A549 (cell line): ENCODE measurements around the gene RTEL1. TPM values are rescaled to one million over a fixed set of nuclear protein-coding genes. Genes with fewer than 3 reads are reported as not detected.

Source experiments
- ATAC-seq, 2 experiments: fragments of 200-7000 bp in 1 of 2; fragments of >200 bp in 1 of 2; cut with Nextera tagmentation in 1 of 2; cut with Tn5 transposase in 1 of 2; 3 replicates each; pipeline versions ENCODE4 v1.8.0 to v1.9.1; 2018 to 2020; ENCODE audit warnings: mild to moderate bottlenecking in 1 of 2, moderate library complexity in 1 of 2
- CTCF ChIA-PET: fragments of 300-600 bp; sonication (Branson Sonifier 250); formaldehyde crosslinking; extraction: SDS; loops from one replicate; lab custom pipeline; 2021; ENCODE audit warnings: antibody characterized with exemption, inconsistent platforms; lab: Yijun Ruan, JAX
- POLR2A ChIA-PET: fragments of 350-600 bp; formaldehyde crosslinking; extraction: SDS; loops from one replicate; lab custom pipeline; 2021; ENCODE audit warnings: antibody characterized with exemption, inconsistent platforms; lab: Yijun Ruan, JAX
- DNase-seq, 2 experiments: peaks; one replicate each; pipeline versions ENCODE4 v3.0.0 to v3.0.0-alpha.2; 2011 to 2016; ENCODE audit warnings: low read depth in 1 of 2, low spot score in 1 of 2
- FAIRE-seq: peaks from 2 replicates; lab custom pipeline; 2011; peaks lifted over from hg19 to GRCh38; lab: Jason Lieb, UNC
- H3K27ac ChIP-seq, 2 experiments: fragments of >200 bp; sonication (Bioruptor Twin); formaldehyde crosslinking; 3 replicates each; pipeline ENCODE4 v1.5.1; 2016 to 2017
- H3K4me1 ChIP-seq: fragments of >200 bp; sonication (Bioruptor Twin); formaldehyde crosslinking; 3 replicates; pipeline ENCODE4 v1.6.1; 2016
- H3K4me2 ChIP-seq: fragments of >200 bp; sonication (Bioruptor Twin); formaldehyde crosslinking; 3 replicates; pipeline ENCODE4 v1.6.1; 2016
- H3K4me3 ChIP-seq: fragments of >200 bp; sonication (Bioruptor Twin); formaldehyde crosslinking; 3 replicates; pipeline ENCODE4 v1.5.1; 2016
- H3K9me3 ChIP-seq: fragments of >200 bp; sonication (Bioruptor Twin); formaldehyde crosslinking; 3 replicates; pipeline ENCODE4 v1.6.1; 2016
- CHD2 ChIP-seq: fragments of 150-350 bp; IDR thresholded peaks from 2 replicates; pipeline ENCODE4 v1.6.1; 2014; ENCODE audit warnings: low read length; ENCODE audit not compliant: partially characterized antibody
- CHD4 ChIP-seq: fragments of 200-600 bp; sonication (generic); IDR thresholded peaks from 2 replicates; pipeline ENCODE4 v1.6.1; 2016; ENCODE audit warnings: antibody characterized with exemption, mild to moderate bottlenecking, borderline replicate concordance
- EHF ChIP-seq: fragments of 250-450 bp; sonication (Bioruptor Pico); IDR thresholded peaks from 2 replicates; pipeline ENCODE4 v1.5.0; 2020; ENCODE audit warnings: mild to moderate bottlenecking
- EP300 ChIP-seq, 2 experiments: fragments of >200 bp; sonication (Bioruptor Twin); formaldehyde crosslinking; IDR thresholded peaks; 2 replicates in 1 of 2; 3 replicates in 1 of 2; pipeline ENCODE4 v1.6.1; 2016 to 2017
- FOSB ChIP-seq: fragments of 250-450 bp; sonication (Bioruptor Pico); IDR thresholded peaks from 2 replicates; pipeline ENCODE4 v1.5.0; 2020; ENCODE audit warnings: mild to moderate bottlenecking, moderate library complexity
- FOSL2 ChIP-seq, 2 experiments: fragments of 450-650 bp in 1 of 2; fragments of >200 bp in 1 of 2; sonication (Bioruptor Twin) in 1 of 2; formaldehyde crosslinking; IDR thresholded peaks; 2 replicates each; pipeline versions ENCODE4 v1.5.0 to v1.6.1; 2016 to 2020; ENCODE audit warnings: mild to moderate bottlenecking in 1 of 2, moderate library complexity in 1 of 2
- FOXS1 ChIP-seq: fragments of 250-450 bp; sonication (Bioruptor Pico); IDR thresholded peaks from 2 replicates; pipeline ENCODE4 v1.5.0; 2020; ENCODE audit warnings: mild to moderate bottlenecking, moderate library complexity
- HEYL ChIP-seq: fragments of 250-450 bp; sonication (Bioruptor Pico); IDR thresholded peaks from 2 replicates; pipeline ENCODE4 v1.8.0; 2021; ENCODE audit warnings: mild to moderate bottlenecking, moderate library complexity
- HOXA7 ChIP-seq: fragments of 250-450 bp; sonication (Bioruptor Pico); IDR thresholded peaks from 2 replicates; pipeline ENCODE4 v1.5.0; 2020; ENCODE audit warnings: mild to moderate bottlenecking, moderate library complexity
- KDM1A ChIP-seq: fragments of 200-600 bp; sonication (generic); IDR thresholded peaks from 2 replicates; pipeline ENCODE4 v1.6.1; 2016; ENCODE audit warnings: low read depth, mild to moderate bottlenecking
- KDM5A ChIP-seq: fragments of 200-600 bp; sonication (generic); IDR thresholded peaks from 2 replicates; pipeline ENCODE4 v1.6.1; 2016; ENCODE audit warnings: antibody characterized with exemption, mild to moderate bottlenecking
- MAZ ChIP-seq: fragments of 150-350 bp; IDR thresholded peaks from 2 replicates; pipeline ENCODE4 v1.6.1; 2014; ENCODE audit warnings: antibody characterized with exemption, low read depth, low read length, borderline replicate concordance
- PHF8 ChIP-seq: fragments of 200-600 bp; sonication (generic); IDR thresholded peaks from 2 replicates; pipeline ENCODE4 v1.6.1; 2016; ENCODE audit warnings: low read depth, mild to moderate bottlenecking, antibody characterized with exemption, moderate library complexity, borderline replicate concordance
- POLR2A ChIP-seq: IDR thresholded peaks from 2 replicates; pipeline ENCODE4 v1.6.1; 2012; ENCODE audit warnings: mild to moderate bottlenecking, low read length
- POLR2AphosphoS2 ChIP-seq: conservative IDR thresholded peaks from 2 replicates; pipeline ENCODE4 v1.6.1; 2012; ENCODE audit warnings: low read length, improper control_type of control experiment, inconsistent platforms
- RARB ChIP-seq: fragments of 250-450 bp; sonication (Bioruptor Pico); IDR thresholded peaks from 2 replicates; pipeline ENCODE4 v1.8.0; 2021; ENCODE audit warnings: mild to moderate bottlenecking, moderate library complexity
- RCOR1 ChIP-seq: fragments of 150-350 bp; IDR thresholded peaks from 2 replicates; pipeline ENCODE4 v1.6.1; 2014; ENCODE audit warnings: antibody characterized with exemption, low read length, low read depth
- SMC3 ChIP-seq: fragments of >200 bp; sonication (Bioruptor Twin); formaldehyde crosslinking; IDR thresholded peaks from 3 replicates; pipeline ENCODE4 v1.6.1; 2018; ENCODE audit warnings: inconsistent platforms
- TP53 ChIP-seq: fragments of 250-450 bp; sonication (Bioruptor Pico); IDR thresholded peaks from 2 replicates; pipeline ENCODE4 v1.5.0; 2021; ENCODE audit warnings: mild to moderate bottlenecking, moderate library complexity
- ZC3H11A ChIP-seq: fragments of 450-650 bp; IDR thresholded peaks from 2 replicates; pipeline ENCODE4 v1.6.1; 2014; ENCODE audit warnings: antibody characterized with exemption, mild to moderate bottlenecking
- WGBS: methylation state at CpG from one replicate; pipeline ENCODE4 v1.1.6; 2017; ENCODE audit errors: missing lambda C conversion rate; 5-methylcytosine and 5-hydroxymethylcytosine counted together
- polyA plus RNA-seq, 4 experiments: library from polyadenylated mRNA; depleted of rRNA in 3 of 4; stranded (reverse); fragments of >200 nt; fragmentation: RNase III in 1 of 4; extraction: RNeasy Plus Mini Kit Qiagen cat#74134 plus additional on column Dnase treatment in 1 of 4; gene quantifications; 2 replicates in 3 of 4; 3 replicates in 1 of 4; pipeline ENCODE4 v1.2.3, GENCODE V29; 2011 to 2017
- TF ChIP-seq, protein P1 (sequence below): fragments of 450-650 bp; IDR thresholded peaks from 2 replicates; pipeline ENCODE4 v1.6.1; 2014; ENCODE audit warnings: antibody characterized with exemption
- TF ChIP-seq, protein P2 (sequence below): fragments of >200 bp; sonication (Bioruptor Twin); formaldehyde crosslinking; IDR thresholded peaks from 3 replicates; pipeline ENCODE4 v1.5.1; 2016
- TF ChIP-seq, protein P3 (sequence below): fragments of >200 bp; sonication (Bioruptor Twin); formaldehyde crosslinking; IDR thresholded peaks from 3 replicates; pipeline ENCODE4 v1.6.1; 2016
- TF ChIP-seq, protein P4 (sequence below): fragments of 150-350 bp; IDR thresholded peaks from 2 replicates; pipeline ENCODE4 v1.6.1; 2014; ENCODE audit warnings: low read depth, mild to moderate bottlenecking, low read length
- TF ChIP-seq, protein P5 (sequence below): fragments of >200 bp; sonication (Bioruptor Twin); formaldehyde crosslinking; IDR thresholded peaks from 2 replicates; pipeline ENCODE4 v1.6.1; 2016
- TF ChIP-seq, protein P6 (sequence below): IDR thresholded peaks from 2 replicates; pipeline ENCODE4 v1.6.1; 2012; ENCODE audit warnings: low read depth, borderline replicate concordance
- TF ChIP-seq, protein P7 (sequence below): IDR thresholded peaks from 2 replicates; pipeline ENCODE4 v1.6.1; 2012

The RTEL1 gene
- polyA plus RNA-seq, 2 of the 4 experiments (the other 2 are of a cell fraction): 11.3 to 12.6 TPM

DNA sequence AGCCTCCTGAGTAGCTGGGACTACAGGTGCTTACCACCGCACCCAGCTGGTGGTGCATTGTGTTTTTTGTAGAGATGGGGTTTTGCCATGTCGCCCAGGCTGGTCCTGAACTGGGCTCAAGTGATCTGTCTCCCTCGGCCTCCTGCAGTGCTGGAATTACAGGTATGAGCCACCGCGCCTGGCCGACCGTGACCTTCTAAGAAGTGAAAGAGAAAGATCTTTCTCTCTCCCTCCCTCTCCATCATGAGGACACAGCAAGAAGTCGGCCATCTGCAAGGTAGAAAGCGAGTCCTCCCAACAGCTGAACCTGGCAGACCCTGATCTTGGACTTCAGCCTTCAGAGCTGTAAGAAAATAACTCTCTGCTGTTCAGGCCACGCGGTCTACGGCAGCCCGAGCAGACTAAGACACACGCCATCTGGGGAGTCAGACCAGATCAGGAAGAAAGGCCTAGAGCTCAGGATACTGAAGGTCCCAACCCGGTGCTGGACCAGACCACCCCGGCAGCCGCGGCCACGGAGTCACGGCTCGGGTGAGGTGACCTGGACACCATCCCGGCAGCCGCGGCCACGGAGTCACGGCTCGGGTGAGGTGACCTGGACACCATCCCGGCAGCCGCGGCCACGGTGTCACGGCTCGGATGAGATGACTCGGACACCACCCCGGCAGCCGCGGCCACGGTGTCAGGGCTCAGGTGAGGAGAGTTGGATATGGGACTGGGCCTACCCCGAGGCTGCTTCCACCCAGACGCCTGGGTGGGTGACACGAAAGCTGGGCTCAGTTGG is 40.8 kb upstream of the RTEL1 start:
- no peak overlapping the region for H3K27ac ChIP-seq
- H3K9me3 ChIP-seq: no peaks in the 10 kb centered on the region
- no peak for TF ChIP-seq POLR2A
- ATAC-seq (0 out of 6 replicates have a peak, but pooled peaks of 1 of the 2 experiments have one; percentile 31), FAIRE-seq (no peak), DNase-seq (no peak)
- POLR2A ChIA-PET: no interaction called here
- CTCF ChIA-PET: interaction anchor here (0.7 to 5.1 kb wide), 6 partner anchors 12 to 357 kb away, joined by 3 to 22 read pairs (median 4); partner anchors contain the start of gene PTK6
- no peak overlapping the region for H3K4me2 ChIP-seq
- H3K4me1 ChIP-seq: no peaks in the 10 kb centered on the region
- WGBS: 92% methylated on average over 39 of the region's 41 CpGs
- no peak overlapping the region for H3K4me3 ChIP-seq

DNA sequence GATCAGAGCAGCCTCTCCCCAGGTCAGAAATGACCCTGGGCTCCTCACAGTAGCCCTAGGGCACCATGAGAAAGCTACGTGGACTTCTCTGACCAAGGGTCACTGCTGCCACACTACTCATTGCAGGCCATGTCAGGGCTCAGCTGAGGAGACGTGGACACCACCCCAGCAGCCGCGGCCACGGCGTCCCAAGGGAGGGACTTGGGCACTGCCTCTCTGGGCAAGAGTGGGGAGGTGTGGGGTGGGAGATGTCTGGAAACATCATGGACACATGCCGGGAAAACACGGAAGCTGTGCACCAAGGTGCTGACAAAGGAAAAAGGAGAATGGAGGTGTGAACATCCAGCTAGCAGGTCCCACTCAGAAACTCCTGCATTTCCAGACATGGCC is 40.2 kb upstream of the RTEL1 start:
- no peak for ATAC-seq
- ChIA-PET CTCF (interaction anchor here (1.0 to 5.1 kb wide), 4 partner anchors 14 to 357 kb away, joined by 3 to 22 read pairs (median 4); partner anchors contain the start of gene PTK6), POLR2A (no interaction called here)

DNA sequence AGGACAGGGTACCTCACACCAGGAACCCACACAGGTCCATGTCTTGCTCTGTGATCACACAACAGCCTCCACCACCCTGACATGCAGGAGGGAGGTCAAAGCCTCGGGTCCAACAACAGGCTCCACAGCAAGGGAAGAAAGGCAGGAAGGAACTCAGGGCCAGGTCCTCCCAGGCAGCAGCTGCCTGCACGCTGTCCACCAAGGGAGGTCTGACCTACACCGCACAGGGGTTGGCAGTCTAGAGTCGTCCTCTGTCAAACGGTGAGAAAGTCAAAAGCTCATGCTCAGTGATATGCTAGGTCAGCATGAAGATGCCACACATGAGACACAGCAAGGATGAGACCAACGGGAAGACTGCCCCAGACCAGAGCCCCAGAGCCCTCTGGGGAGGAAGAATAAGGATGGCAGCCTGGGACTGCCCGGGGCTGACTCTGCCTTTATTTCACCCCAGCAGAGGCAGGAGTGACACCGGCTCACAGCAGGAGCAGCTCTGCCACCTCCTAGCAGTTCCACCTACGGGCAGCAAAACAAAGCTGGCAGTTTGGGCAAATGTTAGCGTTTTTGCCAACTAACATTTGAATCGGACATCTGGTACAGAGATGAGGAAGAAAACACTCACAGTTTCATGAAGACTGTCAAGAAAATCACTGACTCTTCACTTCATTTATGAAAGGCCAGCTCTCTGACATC is 39.7 kb upstream of the RTEL1 start:
- Histone ChIP-seq H3K4me1 (no peaks in the 10 kb centered on the region), H3K9me3 (no peaks in the 10 kb centered on the region), H3K4me2 (no peak overlapping the region), H3K4me3 (no peak overlapping the region), H3K27ac (no peak overlapping the region)
- DNase-seq (no peak), ATAC-seq (peak in 1 of 2 experiments; percentile 19; a peak in 2 of 6 replicates), FAIRE-seq (no peak)
- POLR2A ChIA-PET: no interaction called here
- CTCF ChIA-PET: interaction anchor here (0.7 to 5.1 kb wide), 5 partner anchors 14 to 356 kb away, joined by 3 to 22 read pairs (median 4); partner anchors contain the start of gene PTK6
- 87% methylated on average over 10 of the region's 11 CpGs for WGBS
- TF ChIP-seq KDM1A: no peak
- no peak for TF ChIP-seq RARB (CRISPR knock-in tag)
- TF ChIP-seq POLR2AphosphoS2: no peak
- TF ChIP-seq HOXA7 (CRISPR knock-in tag): no peak
- TF ChIP-seq, protein P1, sequence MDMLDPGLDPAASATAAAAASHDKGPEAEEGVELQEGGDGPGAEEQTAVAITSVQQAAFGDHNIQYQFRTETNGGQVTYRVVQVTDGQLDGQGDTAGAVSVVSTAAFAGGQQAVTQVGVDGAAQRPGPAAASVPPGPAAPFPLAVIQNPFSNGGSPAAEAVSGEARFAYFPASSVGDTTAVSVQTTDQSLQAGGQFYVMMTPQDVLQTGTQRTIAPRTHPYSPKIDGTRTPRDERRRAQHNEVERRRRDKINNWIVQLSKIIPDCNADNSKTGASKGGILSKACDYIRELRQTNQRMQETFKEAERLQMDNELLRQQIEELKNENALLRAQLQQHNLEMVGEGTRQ: no peak
- no peak for TF ChIP-seq FOSL2 (IDR thresholded peaks at IDR 0.05)
- TF ChIP-seq FOSL2 (CRISPR knock-in tag; IDR thresholded peaks at IDR 0.05): no peak
- TF ChIP-seq, protein P2, sequence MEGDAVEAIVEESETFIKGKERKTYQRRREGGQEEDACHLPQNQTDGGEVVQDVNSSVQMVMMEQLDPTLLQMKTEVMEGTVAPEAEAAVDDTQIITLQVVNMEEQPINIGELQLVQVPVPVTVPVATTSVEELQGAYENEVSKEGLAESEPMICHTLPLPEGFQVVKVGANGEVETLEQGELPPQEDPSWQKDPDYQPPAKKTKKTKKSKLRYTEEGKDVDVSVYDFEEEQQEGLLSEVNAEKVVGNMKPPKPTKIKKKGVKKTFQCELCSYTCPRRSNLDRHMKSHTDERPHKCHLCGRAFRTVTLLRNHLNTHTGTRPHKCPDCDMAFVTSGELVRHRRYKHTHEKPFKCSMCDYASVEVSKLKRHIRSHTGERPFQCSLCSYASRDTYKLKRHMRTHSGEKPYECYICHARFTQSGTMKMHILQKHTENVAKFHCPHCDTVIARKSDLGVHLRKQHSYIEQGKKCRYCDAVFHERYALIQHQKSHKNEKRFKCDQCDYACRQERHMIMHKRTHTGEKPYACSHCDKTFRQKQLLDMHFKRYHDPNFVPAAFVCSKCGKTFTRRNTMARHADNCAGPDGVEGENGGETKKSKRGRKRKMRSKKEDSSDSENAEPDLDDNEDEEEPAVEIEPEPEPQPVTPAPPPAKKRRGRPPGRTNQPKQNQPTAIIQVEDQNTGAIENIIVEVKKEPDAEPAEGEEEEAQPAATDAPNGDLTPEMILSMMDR: no peak
- TF ChIP-seq, protein P3, sequence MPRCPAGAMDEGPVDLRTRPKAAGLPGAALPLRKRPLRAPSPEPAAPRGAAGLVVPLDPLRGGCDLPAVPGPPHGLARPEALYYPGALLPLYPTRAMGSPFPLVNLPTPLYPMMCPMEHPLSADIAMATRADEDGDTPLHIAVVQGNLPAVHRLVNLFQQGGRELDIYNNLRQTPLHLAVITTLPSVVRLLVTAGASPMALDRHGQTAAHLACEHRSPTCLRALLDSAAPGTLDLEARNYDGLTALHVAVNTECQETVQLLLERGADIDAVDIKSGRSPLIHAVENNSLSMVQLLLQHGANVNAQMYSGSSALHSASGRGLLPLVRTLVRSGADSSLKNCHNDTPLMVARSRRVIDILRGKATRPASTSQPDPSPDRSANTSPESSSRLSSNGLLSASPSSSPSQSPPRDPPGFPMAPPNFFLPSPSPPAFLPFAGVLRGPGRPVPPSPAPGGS: no peak
- no peak for TF ChIP-seq KDM5A
- no peak for TF ChIP-seq CHD2
- TF ChIP-seq PHF8: no peak

More for the DNA sequence above, 40.2 kb upstream of the RTEL1 start:
- 77% methylated on average over 8 of the region's 8 CpGs for WGBS
- no peak overlapping the region for H3K4me3 ChIP-seq
- FAIRE-seq: no peak
- no peak overlapping the region for H3K27ac ChIP-seq
- TF ChIP-seq ZC3H11A (no peak), POLR2A (no peak), EP300 (IDR thresholded peaks at IDR 0.05) (no peak), HEYL (no peak), EHF (CRISPR knock-in tag) (no peak), CHD2 (no peak), TP53 (CRISPR knock-in tag) (no peak), PHF8 (no peak), MAZ (no peak), SMC3 (no peak), RARB (CRISPR knock-in tag) (no peak), FOXS1 (CRISPR knock-in tag) (no peak), CHD4 (no peak), RCOR1 (no peak), FOSB (CRISPR knock-in tag) (no peak)
- TF ChIP-seq, protein P4, sequence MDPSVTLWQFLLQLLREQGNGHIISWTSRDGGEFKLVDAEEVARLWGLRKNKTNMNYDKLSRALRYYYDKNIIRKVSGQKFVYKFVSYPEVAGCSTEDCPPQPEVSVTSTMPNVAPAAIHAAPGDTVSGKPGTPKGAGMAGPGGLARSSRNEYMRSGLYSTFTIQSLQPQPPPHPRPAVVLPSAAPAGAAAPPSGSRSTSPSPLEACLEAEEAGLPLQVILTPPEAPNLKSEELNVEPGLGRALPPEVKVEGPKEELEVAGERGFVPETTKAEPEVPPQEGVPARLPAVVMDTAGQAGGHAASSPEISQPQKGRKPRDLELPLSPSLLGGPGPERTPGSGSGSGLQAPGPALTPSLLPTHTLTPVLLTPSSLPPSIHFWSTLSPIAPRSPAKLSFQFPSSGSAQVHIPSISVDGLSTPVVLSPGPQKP: no peak
- TF ChIP-seq, protein P1: no peak
- TF ChIP-seq, protein P5, sequence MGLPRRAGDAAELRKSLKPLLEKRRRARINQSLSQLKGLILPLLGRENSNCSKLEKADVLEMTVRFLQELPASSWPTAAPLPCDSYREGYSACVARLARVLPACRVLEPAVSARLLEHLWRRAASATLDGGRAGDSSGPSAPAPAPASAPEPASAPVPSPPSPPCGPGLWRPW: no peak
- TF ChIP-seq, protein P6, sequence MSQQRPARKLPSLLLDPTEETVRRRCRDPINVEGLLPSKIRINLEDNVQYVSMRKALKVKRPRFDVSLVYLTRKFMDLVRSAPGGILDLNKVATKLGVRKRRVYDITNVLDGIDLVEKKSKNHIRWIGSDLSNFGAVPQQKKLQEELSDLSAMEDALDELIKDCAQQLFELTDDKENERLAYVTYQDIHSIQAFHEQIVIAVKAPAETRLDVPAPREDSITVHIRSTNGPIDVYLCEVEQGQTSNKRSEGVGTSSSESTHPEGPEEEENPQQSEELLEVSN: no peak
- TF ChIP-seq, protein P7, sequence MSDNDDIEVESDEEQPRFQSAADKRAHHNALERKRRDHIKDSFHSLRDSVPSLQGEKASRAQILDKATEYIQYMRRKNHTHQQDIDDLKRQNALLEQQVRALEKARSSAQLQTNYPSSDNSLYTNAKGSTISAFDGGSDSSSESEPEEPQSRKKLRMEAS: no peak
- no peak for DNase-seq
- H3K4me1 ChIP-seq: no peaks in the 10 kb centered on the region
- no peaks in the 10 kb centered on the region for H3K9me3 ChIP-seq
- H3K4me2 ChIP-seq: no peak overlapping the region
